SK-N-SH (cell line): ENCODE data around the gene TBP. TPM values are rescaled to one million over a fixed set of nuclear protein-coding genes. Genes with fewer than 3 reads are reported as not detected.

ENCODE experiments used
- CTCF ChIA-PET: fragments of 300-600, 350-600 bp; formaldehyde crosslinking; extraction: SDS; loops from one replicate; lab custom pipeline; 2021; lab: Yijun Ruan, JAX
- POLR2A ChIA-PET: fragments of 350-600 bp; sonication (Branson Sonifier 250); formaldehyde crosslinking; extraction: SDS; loops from one replicate; lab custom pipeline; 2020; ENCODE audit warnings: antibody characterized with exemption, inconsistent platforms; lab: Yijun Ruan, JAX
- DNase-seq: peaks from one replicate; pipeline ENCODE4 v3.0.0; 2012
- H2AFZ ChIP-seq: fragments of 200-600 bp; sonication (generic); 2 replicates; pipeline ENCODE4 v1.8.1; 2016; ENCODE audit warnings: antibody characterized with exemption, mild to moderate bottlenecking, low read depth
- H3F3A ChIP-seq: fragments of 200-600 bp; sonication (generic); replicated peaks from 2 replicates; pipeline ENCODE3; 2016; ENCODE audit warnings: antibody characterized with exemption, mild to moderate bottlenecking; ENCODE audit not compliant: insufficient read depth
- H3K27ac ChIP-seq, 2 experiments: fragments of 200-500 bp in 1 of 2; fragments of 200-600 bp in 1 of 2; sonication (Bioruptor generic) in 1 of 2; sonication (generic), shearing (Covaris generic) in 1 of 2; 2 replicates each; pipeline versions ENCODE4 v1.5.1 to v1.6.1; 2014 to 2016; ENCODE audit warnings: low read depth in 2 of 2, inconsistent platforms in 1 of 2, low read length in 1 of 2, mild to moderate bottlenecking in 1 of 2, mixed read lengths in 1 of 2
- H3K27me3 ChIP-seq: fragments of 200-600 bp; sonication (generic), shearing (Covaris generic); 2 replicates; pipeline ENCODE4 v1.6.1; 2016; ENCODE audit warnings: mixed run types; ENCODE audit not compliant: insufficient read depth
- H3K36me3 ChIP-seq, 2 experiments: fragments of 200-500 bp in 1 of 2; fragments of 200-600 bp in 1 of 2; sonication (Bioruptor generic) in 1 of 2; sonication (generic) in 1 of 2; replicated peaks in 1 of 2; 2 replicates each; pipeline versions ENCODE3 to v1.5.1; 2014 to 2016; ENCODE audit warnings: low read length in 1 of 2, mild to moderate bottlenecking in 1 of 2; ENCODE audit not compliant: insufficient read depth in 2 of 2, control insufficient read depth in 1 of 2
- H3K4me1 ChIP-seq, 2 experiments: fragments of 200-500 bp in 1 of 2; fragments of 200-600 bp in 1 of 2; sonication (Bioruptor generic) in 1 of 2; sonication (generic), shearing (Covaris generic) in 1 of 2; 2 replicates each; pipeline versions ENCODE4 v1.5.1 to v1.6.1; 2014 to 2016; ENCODE audit warnings: low read depth in 1 of 2, low read length in 1 of 2, mixed run types in 1 of 2; ENCODE audit not compliant: insufficient read depth in 2 of 2, control insufficient read depth in 1 of 2
- H3K4me2 ChIP-seq: fragments of 200-600 bp; sonication (generic), shearing (Covaris generic); 2 replicates; pipeline ENCODE4 v1.6.1; 2017; ENCODE audit warnings: mixed run types
- H3K4me3 ChIP-seq, 2 experiments: fragments of 200-500 bp in 1 of 2; fragments of 200-600 bp in 1 of 2; sonication (Bioruptor generic) in 1 of 2; sonication (generic), shearing (Covaris generic) in 1 of 2; 2 replicates each; pipeline versions ENCODE4 v1.5.1 to v1.8.1; 2014 to 2016; ENCODE audit warnings: low read depth in 2 of 2, inconsistent platforms in 1 of 2, low read length in 1 of 2, mild to moderate bottlenecking in 1 of 2, mixed read lengths in 1 of 2, moderate library complexity in 1 of 2
- H3K79me2 ChIP-seq: fragments of 200-600 bp; sonication (generic); 2 replicates; pipeline ENCODE4 v1.8.1; 2017; ENCODE audit warnings: mild to moderate bottlenecking; ENCODE audit not compliant: insufficient read depth
- H3K9ac ChIP-seq: fragments of 200-600 bp; sonication (generic); 2 replicates; pipeline ENCODE4 v1.6.1; 2017; ENCODE audit warnings: mixed run types
- H3K9me2 ChIP-seq: fragments of 200-600 bp; sonication (generic); 2 replicates; pipeline ENCODE4 v1.6.1; 2017; ENCODE audit warnings: mixed run types
- H3K9me3 ChIP-seq: fragments of 200-600 bp; sonication (generic); 2 replicates; pipeline ENCODE4 v1.6.1; 2017; ENCODE audit warnings: mixed run types, mild to moderate bottlenecking, moderate library complexity
- H4K20me1 ChIP-seq: fragments of 200-600 bp; sonication (generic); 2 replicates; pipeline ENCODE4 v1.6.1; 2017; ENCODE audit warnings: mild to moderate bottlenecking, mixed run types; ENCODE audit not compliant: insufficient read depth
- EZH2phosphoT487 ChIP-seq: fragments of 200-600 bp; sonication (generic); IDR thresholded peaks from 2 replicates; pipeline ENCODE4 v1.6.1; 2017; ENCODE audit warnings: low read depth, mixed run types, mild to moderate bottlenecking, antibody characterized with exemption, moderate library complexity, borderline replicate concordance
- FOXJ3 ChIP-seq: sonication (generic); formaldehyde crosslinking; IDR thresholded peaks from 2 replicates; pipeline ENCODE4 v1.5.1; 2020; ENCODE audit warnings: mild to moderate bottlenecking, missing genetic modification reagents
- FOXM1 ChIP-seq: IDR thresholded peaks from 2 replicates; pipeline ENCODE4 v1.4.0; 2012; ENCODE audit warnings: low read depth, mild to moderate bottlenecking
- GABPA ChIP-seq: IDR thresholded peaks from 2 replicates; pipeline ENCODE4 v1.4.0; 2012; ENCODE audit warnings: low read depth, mild to moderate bottlenecking
- GATA2 ChIP-seq: sonication (generic); formaldehyde crosslinking; IDR thresholded peaks from 2 replicates; pipeline ENCODE4 v1.5.0; 2020; ENCODE audit warnings: mild to moderate bottlenecking, missing genetic modification reagents
- JUND ChIP-seq: IDR thresholded peaks from 2 replicates; pipeline ENCODE4 v1.4.0; 2012
- NRF1 ChIP-seq: IDR thresholded peaks from 2 replicates; pipeline ENCODE4 v1.6.1; 2012; ENCODE audit warnings: low read depth, mild to moderate bottlenecking, low read length
- POLR2AphosphoS5 ChIP-seq: IDR thresholded peaks from 2 replicates; pipeline ENCODE4 v1.6.1; 2012; ENCODE audit warnings: low read depth, low read length
- RAD21 ChIP-seq: IDR thresholded peaks from 2 replicates; pipeline ENCODE4 v1.6.1; 2012; ENCODE audit warnings: mild to moderate bottlenecking, low read length
- RFX5 ChIP-seq: IDR thresholded peaks from 2 replicates; pipeline ENCODE4 v1.6.1; 2012; ENCODE audit warnings: mild to moderate bottlenecking, improper control_type of control experiment, low read length
- RXRA ChIP-seq: IDR thresholded peaks from 2 replicates; pipeline ENCODE4 v1.4.0; 2012; ENCODE audit warnings: low read depth, mild to moderate bottlenecking, borderline replicate concordance
- SIN3A ChIP-seq: IDR thresholded peaks from 2 replicates; pipeline ENCODE4 v1.6.1; 2012; ENCODE audit warnings: low read depth, mild to moderate bottlenecking, low read length, moderate library complexity, borderline replicate concordance
- TEAD4 ChIP-seq: IDR thresholded peaks from 2 replicates; pipeline ENCODE4 v1.4.0; 2012; ENCODE audit warnings: mild to moderate bottlenecking, borderline replicate concordance; ENCODE audit not compliant: insufficient read depth
- YY1 ChIP-seq: IDR thresholded peaks from 2 replicates; pipeline ENCODE4 v1.4.0; 2012; ENCODE audit warnings: low read depth, mild to moderate bottlenecking
- WGBS: methylation state at CpG from one replicate; pipeline ENCODE4 v1.1.6; 2017; ENCODE audit warnings: low lambda C conversion rate; 5-methylcytosine and 5-hydroxymethylcytosine counted together
- polyA plus RNA-seq, 3 experiments: library from polyadenylated mRNA; depleted of rRNA; stranded (reverse); fragments of >200 nt; gene quantifications; 2 replicates each; pipeline ENCODE4 v1.2.3, GENCODE V29; 2012
- TF ChIP-seq, protein P1 (sequence below): IDR thresholded peaks from 2 replicates; pipeline ENCODE4 v1.6.1; 2012; ENCODE audit warnings: mild to moderate bottlenecking, low read depth, low read length, moderate library complexity
- TF ChIP-seq, protein P2 (sequence below): fragments of 150-350 bp; IDR thresholded peaks from 2 replicates; pipeline ENCODE4 v1.6.1; 2017; ENCODE audit warnings: antibody characterized with exemption, low read length, low read depth, borderline replicate concordance
- TF ChIP-seq, protein P3 (sequence below): IDR thresholded peaks from 2 replicates; pipeline ENCODE4 v1.4.0; 2012; ENCODE audit warnings: low read depth
- TF ChIP-seq, protein P4 (sequence below): IDR thresholded peaks from 2 replicates; pipeline ENCODE4 v1.4.0; 2012; ENCODE audit warnings: low read depth, borderline replicate concordance
- TF ChIP-seq, protein P5 (sequence below): IDR thresholded peaks from 2 replicates; pipeline ENCODE4 v1.4.0; 2012; ENCODE audit warnings: low read depth, borderline replicate concordance

Gene TBP
- polyA plus RNA-seq, 1 of the 3 experiments (the other 2 are of a cell fraction): 45.5 TPM

DNA sequence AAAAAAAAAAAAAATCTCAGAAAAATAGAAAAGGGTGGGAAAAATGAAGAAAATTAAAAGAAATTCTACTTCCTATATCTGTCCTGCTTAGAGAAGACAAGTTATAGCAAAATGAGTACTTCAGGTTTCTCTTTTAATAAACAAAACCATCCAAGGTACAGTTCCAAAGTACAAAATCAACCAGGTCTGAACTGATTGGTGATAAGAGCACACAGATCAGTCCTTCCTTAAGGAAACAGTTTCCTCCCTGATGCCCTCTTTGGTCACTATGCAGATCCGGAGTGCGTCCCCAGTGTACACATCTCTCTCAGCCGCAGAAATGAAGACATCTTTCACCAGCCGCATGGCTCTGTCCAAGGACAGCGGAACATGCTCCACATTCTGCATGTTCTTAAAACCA is 19.2 kb upstream of the TBP start:
- Histone ChIP-seq H3F3A (peaks cover 13% of the 10 kb centered on the region), H3K4me3 (no peak overlapping the region), H3K4me2 (no peak overlapping the region), H3K4me1 (no peaks in the 10 kb centered on the region; a peak in 1 of 4 replicates), H3K9me2 (no peaks in the 10 kb centered on the region), H3K36me3 (peaks cover 66 to 71% of the 10 kb centered on the region in 2 experiments), H3K27ac (no peak overlapping the region), H3K9ac (no peak overlapping the region), H4K20me1 (peaks cover 13% of the 10 kb centered on the region), H3K9me3 (no peaks in the 10 kb centered on the region), H2AFZ (no peak overlapping the region), H3K27me3 (no peaks in the 10 kb centered on the region), H3K79me2 (peaks cover 26% of the 10 kb centered on the region)
- ChIA-PET POLR2A (no interaction called here), CTCF (interaction anchor here (7.3 to 9.9 kb wide), 2 partner anchors 703 to 746 kb away, joined by 79 to 110 read pairs; no protein-coding TSS in a partner anchor)
- WGBS: 100% methylated on average over 2 of the region's 5 CpGs
- DNase-seq: no peak
- TF ChIP-seq SIN3A (no peak), FOXJ3 (CRISPR knock-in tag) (no peak), YY1 (no peak), RXRA (no peak), RFX5 (no peak), NRF1 (no peak), RAD21 (no peak), TEAD4 (no peak), FOXM1 (no peak), GABPA (no peak), EZH2phosphoT487 (no peak), JUND (no peak), POLR2AphosphoS5 (no peak), GATA2 (CRISPR knock-in tag) (no peak)
- TF ChIP-seq, protein P1, sequence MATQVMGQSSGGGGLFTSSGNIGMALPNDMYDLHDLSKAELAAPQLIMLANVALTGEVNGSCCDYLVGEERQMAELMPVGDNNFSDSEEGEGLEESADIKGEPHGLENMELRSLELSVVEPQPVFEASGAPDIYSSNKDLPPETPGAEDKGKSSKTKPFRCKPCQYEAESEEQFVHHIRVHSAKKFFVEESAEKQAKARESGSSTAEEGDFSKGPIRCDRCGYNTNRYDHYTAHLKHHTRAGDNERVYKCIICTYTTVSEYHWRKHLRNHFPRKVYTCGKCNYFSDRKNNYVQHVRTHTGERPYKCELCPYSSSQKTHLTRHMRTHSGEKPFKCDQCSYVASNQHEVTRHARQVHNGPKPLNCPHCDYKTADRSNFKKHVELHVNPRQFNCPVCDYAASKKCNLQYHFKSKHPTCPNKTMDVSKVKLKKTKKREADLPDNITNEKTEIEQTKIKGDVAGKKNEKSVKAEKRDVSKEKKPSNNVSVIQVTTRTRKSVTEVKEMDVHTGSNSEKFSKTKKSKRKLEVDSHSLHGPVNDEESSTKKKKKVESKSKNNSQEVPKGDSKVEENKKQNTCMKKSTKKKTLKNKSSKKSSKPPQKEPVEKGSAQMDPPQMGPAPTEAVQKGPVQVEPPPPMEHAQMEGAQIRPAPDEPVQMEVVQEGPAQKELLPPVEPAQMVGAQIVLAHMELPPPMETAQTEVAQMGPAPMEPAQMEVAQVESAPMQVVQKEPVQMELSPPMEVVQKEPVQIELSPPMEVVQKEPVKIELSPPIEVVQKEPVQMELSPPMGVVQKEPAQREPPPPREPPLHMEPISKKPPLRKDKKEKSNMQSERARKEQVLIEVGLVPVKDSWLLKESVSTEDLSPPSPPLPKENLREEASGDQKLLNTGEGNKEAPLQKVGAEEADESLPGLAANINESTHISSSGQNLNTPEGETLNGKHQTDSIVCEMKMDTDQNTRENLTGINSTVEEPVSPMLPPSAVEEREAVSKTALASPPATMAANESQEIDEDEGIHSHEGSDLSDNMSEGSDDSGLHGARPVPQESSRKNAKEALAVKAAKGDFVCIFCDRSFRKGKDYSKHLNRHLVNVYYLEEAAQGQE: no peak
- TF ChIP-seq, protein P2, sequence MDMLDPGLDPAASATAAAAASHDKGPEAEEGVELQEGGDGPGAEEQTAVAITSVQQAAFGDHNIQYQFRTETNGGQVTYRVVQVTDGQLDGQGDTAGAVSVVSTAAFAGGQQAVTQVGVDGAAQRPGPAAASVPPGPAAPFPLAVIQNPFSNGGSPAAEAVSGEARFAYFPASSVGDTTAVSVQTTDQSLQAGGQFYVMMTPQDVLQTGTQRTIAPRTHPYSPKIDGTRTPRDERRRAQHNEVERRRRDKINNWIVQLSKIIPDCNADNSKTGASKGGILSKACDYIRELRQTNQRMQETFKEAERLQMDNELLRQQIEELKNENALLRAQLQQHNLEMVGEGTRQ: no peak
- TF ChIP-seq, protein P3, sequence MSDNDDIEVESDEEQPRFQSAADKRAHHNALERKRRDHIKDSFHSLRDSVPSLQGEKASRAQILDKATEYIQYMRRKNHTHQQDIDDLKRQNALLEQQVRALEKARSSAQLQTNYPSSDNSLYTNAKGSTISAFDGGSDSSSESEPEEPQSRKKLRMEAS: no peak
- TF ChIP-seq, protein P4, sequence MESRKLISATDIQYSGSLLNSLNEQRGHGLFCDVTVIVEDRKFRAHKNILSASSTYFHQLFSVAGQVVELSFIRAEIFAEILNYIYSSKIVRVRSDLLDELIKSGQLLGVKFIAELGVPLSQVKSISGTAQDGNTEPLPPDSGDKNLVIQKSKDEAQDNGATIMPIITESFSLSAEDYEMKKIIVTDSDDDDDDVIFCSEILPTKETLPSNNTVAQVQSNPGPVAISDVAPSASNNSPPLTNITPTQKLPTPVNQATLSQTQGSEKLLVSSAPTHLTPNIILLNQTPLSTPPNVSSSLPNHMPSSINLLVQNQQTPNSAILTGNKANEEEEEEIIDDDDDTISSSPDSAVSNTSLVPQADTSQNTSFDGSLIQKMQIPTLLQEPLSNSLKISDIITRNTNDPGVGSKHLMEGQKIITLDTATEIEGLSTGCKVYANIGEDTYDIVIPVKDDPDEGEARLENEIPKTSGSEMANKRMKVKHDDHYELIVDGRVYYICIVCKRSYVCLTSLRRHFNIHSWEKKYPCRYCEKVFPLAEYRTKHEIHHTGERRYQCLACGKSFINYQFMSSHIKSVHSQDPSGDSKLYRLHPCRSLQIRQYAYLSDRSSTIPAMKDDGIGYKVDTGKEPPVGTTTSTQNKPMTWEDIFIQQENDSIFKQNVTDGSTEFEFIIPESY: no peak
- TF ChIP-seq, protein P5, sequence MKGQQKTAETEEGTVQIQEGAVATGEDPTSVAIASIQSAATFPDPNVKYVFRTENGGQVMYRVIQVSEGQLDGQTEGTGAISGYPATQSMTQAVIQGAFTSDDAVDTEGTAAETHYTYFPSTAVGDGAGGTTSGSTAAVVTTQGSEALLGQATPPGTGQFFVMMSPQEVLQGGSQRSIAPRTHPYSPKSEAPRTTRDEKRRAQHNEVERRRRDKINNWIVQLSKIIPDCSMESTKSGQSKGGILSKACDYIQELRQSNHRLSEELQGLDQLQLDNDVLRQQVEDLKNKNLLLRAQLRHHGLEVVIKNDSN: no peak
